Stimulated activated CD8-positive, alpha-beta memory T cell treated with anti-CD3 and anti-CD28 coated beads, Interleukin-7, amount 100 ng/mL, for 24 hours (primary cell): ENCODE data around the gene TSPAN18.

ENCODE experiments used
- DNase-seq: peaks from one replicate; pipeline ENCODE4 v3.0.0-alpha.2; 2020; ENCODE audit warnings: low read depth

Gene TSPAN18

GRCh38 chr11:44737245-44738085, 10.7 kb downstream of the TSPAN18 start:
- no peak for DNase-seq

DNA sequence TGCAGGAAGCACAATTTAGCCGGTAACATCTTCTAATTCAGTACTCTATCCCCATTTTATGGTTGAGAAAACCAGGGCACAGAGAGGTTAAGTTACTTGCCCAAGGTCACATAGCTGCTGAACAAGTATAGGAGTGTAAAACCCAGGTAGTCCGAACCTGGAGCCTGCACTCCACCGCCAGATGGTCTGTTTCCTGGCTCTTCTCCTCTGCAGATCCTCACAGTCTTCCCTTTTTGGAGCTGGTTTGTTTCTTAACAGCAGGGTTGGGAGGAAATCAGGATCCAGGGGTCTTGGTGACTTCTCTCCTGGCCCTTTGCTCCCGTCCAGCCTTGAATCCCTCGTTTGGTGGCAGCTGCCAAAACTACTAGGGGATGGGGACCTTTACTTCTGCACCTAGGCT, 12.0 kb downstream of the TSPAN18 start:
- DNase-seq, result no peak

DNA sequence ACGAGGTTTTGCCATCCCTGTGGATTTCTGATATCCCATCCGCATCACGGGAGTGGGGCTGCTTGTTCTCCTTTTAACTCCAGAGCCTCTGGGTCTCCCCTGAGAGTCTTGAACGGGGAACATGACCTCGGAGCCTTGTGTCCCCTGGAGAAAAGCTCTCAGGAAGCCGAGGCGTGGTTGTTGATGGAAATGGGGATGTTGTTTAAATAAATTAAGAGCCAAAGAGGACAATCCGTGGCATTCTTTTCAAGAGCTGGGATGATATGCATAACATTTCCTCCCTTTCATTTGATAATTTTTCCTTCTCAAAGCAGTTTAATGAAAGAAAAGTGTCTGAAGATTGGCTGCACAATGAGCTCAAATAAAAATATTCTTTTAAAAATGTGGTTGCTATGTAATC, 14.2 kb downstream of the TSPAN18 start:
- no peak for DNase-seq

DNA sequence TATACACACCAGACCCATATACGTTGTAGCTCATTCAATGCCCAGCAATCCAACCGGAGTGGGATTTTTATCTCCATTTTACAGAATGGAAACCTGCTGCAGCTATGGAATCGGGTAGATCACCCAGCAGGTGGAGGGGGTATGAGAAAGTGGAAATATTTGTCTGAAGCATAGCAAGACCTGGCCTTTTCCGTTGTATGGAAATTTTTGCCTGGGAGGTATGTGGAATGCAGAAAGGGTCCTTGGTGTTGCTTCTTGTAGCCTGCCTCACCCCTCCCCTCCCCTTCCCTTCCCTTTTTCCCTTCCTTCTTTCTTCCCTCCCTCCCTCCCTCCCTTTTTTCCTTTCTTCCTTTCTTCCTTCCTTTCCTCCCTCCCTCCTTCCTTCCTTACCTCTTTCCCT, 15.2 kb downstream of the TSPAN18 start:
- no peak for DNase-seq

DNA sequence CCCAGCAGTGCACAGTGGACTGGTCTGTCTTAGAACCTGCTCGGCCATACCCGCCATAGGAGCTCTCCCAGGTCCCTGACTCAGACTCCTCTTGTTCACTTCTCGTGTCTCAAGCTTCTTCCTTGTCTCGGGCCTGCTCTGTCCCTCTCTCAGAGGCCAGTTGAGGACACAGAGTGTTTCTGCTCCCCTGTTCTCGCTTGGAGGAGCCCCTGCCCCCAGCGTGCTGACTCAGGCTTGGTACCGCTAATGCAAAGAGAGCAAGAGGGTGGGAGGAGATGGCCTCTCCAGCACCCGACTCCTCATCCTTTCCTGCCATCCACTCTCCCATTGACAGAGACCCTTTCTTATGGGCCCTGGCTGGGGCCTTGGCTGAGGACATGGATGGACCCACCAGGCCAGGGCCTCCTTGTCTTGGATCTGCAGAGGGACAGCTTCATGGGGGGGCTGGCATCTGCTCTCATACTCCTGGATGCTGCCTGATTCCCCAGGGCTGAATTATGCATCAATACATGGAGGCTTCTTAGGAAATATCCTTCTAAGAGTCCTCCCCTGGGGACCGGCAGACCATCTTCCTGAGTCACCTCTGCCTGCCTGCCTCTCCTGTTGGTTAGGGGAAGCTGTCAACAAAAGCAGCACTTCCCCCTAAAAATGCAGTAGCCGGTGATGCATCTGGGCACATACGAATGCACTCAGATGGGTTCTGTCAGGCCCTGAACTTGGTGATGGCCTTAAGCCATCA, 15.9 kb downstream of the TSPAN18 start:
- no peak for DNase-seq

DNA sequence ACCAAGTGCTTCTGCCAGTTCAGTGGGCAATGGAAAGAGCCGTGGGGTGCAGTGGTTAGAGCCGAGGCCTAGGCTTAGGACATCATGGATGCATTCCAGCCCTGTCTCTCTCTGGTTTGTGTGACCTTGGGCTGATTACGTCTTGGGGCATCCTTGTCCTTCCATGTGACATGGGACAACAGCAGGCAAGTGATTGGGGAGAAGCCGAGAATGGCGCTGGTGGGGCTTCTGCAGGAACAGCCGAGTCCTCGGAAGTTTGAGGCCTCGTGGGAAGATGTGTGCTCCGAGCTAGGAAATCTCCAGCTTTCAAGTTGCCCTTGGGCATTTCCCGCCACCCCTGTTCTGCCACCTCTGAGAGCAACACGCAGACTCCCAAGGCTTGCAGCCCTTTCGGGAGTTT, 16.6 kb downstream of the TSPAN18 start:
- no peak for DNase-seq

DNA sequence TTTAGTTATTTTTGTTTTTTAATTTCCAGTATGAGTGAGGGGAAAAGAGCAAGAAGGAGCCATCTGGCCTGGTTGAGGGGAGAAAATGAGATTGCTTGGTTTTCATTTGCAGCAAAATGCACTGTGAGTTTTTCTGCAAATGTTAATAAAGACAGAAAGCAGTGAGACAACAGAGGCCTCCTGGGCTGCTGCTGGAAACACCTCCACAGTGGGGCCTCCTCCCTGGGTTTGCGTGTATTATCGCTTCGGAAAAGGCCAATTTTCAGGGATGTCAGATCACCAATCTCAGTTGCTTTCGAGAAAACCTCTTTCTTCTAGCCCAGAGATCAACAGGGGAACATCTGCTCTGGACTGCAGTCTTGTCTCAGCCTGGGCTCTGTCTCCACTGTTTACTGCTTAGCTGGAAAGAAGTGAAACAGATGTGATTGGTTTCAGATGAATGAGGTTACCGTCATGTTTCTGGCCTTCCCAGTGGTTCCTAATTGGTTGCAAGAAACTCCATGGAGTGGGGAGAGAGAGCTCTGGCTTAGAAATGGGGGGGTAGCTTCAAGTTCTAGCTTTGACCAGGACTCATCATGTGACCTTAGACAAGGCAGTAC, 17.3 kb downstream of the TSPAN18 start:
- DNase-seq, result no peak

- DNase-seq, result no peak
Observed at GRCh38 chr11:44746894-44747293, 20.1 kb downstream of the TSPAN18 start.

DNA sequence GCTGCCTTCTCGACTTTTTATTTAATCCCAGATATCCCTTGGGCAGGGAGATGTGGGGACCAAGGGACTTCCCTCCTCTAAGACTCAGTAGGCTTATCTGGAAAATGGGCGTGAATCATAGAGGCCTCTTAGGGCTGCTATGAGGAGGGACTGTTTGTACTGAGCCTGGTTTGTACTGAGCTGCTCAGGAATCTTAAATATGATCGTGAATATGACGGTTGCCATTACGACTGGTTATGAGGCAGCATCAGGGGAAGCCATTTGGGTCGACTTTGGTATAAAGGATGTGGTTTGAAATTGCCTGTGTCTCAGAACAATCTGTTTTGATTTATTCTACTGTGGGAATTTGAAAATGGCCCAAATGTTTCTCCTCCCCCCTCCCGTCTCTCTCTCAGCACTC, 20.6 kb downstream of the TSPAN18 start:
- DNase-seq, result no peak

GRCh38 chr11:44747836-44748235, 21.1 kb downstream of the TSPAN18 start:
- DNase-seq, result no peak

DNA sequence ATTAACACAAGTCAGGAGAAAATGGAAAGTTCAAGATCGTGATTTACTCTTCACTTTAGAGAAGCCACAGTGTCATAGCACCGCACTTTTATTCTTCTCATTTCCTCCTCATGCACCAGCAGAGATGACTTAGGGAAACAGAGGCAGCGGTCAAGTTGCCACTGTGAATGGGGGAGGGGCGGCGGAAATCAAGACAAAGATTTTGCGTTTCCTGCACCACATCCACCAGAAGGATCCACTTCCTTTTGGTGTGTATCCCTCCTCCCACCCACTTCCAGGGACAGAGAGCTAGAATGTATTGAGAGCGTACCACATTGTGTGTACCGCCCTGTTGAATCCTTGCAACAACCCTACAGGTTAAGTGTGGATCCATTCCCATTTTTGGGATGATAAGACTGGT, 21.8 kb downstream of the TSPAN18 start:
- no peak for DNase-seq

GRCh38 chr11:44749189-44749588, 22.4 kb downstream of the TSPAN18 start:
- no peak for DNase-seq

DNA sequence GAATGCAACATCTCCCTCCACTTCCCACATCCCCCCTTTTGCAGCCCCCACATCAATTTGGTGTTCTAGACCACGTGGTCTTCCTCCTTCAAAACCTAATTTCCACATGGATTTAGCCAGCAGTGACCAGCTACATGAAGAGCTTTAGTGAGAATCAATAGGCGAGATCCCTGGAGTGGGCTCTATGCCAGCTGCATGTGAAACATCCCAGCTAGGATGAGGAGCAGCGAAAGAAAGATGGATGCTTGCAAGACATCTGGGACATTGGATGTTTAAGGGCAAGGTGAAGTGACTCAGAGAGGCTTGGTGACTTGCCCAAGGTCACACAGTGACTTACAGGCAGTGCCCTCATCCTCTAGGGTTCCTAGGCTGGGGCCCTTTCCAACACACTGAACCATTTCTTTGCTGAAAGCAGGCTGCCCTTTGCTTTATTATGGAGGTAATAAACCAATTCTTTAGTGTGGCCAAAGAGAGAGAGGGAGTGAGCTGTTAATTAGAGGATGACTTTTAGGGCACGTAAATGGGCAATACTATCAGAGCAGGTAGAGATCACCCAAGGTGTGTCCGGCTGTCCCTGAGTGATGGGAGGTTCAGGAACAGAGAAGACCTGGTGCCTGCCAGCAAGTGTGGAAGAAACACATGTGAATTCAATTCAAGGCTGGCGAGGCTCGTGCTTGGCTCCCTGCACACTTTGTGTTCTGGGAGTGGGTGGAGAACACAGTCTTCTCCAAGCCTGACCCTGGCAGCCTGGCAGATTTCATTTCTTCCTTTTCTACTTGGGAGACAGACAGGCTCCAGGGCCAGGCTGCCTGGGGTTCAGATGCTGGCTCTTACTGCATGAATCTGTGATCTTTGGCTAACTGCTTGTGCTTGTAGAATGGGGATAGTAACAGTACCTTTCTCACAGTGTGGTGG, 24.0 kb downstream of the TSPAN18 start:
- no peak for DNase-seq

GRCh38 chr11:44752300-44752699, 25.5 kb downstream of the TSPAN18 start:
- no peak for DNase-seq

DNA sequence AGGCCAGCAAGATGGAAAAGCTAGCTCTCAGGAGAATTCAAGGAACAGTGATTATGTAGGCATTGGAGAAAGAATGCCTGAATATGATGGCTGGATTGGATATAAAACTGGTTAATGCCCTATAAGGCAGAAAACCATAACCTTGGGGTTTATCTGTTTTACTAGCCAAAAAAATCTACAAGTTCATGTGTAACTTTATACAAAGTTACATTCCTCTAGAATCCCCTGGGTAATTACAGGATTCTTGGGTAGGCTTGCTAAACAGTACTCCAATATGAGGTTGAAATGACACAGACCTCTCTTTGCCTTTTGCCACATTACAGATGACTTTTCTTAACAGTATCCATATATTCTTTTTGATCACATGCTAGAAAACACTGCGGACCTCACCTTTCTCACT, 26.0 kb downstream of the TSPAN18 start:
- DNase-seq, result no peak

- no peak for DNase-seq
Observed at GRCh38 chr11:44753961-44754645, 27.3 kb downstream of the TSPAN18 start.

DNA sequence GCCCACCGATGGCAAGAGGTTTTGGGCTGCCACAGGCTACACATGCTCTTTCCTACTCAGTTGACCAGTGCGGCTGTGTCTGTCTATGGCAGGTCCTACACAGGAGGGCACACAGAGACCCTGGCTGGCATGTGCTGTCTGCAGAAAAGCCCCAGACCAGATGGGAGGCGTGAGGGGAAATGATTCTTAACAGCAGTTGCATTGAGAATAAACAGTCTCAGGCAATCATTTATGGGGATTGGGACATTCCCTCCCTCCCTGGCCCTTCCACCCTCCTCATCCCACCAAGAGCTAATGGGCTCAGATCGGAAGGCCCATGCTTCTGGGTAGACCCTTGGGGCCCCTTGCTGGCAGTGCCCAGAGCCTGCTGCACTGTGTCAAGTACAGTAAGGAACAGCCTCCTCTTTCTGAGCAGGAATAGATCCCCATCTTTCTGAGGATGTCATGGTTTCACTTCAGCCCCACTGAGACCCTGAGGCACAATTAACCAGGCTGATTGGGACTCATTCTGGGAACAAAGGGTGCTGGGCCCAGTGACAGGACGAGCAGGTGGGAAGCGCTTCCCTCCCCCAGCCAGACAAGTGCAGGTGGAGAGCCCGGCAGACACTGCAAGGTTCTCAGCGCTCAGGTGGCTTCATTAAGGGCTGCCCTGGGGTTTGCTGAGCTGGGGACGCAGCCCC, 28.3 kb downstream of the TSPAN18 start:
- no peak for DNase-seq

DNA sequence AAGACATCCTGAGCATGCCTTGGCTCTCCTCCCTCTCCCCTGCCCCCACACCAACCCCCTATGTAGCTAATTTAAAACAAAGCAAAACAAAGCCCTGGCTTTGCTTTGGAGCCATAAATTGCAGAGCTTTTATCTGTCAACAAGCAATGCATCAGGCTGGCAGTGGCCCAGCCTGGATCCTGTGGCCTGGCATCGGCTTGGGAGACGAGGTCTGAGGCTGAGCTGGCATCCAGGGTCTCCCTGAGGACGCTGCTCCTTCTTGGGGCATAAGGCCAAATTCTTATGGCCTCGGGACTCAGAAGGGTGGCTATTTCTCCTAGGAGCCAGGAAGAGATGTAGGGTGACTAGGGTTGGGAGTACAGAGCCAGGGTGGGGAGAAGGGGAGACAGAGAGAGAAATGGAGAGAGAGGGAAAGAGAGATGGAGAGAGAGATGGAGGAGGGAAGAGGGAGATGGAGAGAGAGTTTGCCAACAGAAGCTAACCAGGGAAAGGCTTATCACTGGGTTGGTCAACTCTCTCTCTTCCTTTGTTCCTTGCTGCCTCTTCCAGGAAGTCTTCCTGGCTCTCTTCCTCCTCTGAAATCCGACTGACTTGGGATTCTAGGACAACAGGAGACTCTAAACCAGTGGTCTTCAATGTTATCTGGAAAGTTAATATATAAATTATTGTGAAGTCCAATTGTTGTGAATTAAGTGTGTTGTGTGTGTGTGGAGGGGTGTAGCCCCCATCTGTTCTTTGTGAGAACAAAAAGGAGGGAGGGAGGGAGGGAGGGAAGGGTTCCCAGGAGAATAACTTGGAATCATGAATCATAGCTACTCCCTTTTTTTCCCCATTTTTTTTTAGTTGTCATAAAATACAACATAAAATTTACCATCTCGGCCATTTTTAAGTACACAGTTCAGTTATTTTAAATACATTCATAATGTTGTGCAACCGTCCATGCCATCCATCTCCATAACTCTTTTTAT, 29.1 kb downstream of the TSPAN18 start:
- DNase-seq, result no peak

GRCh38 chr11:44758983-44759382, 32.2 kb downstream of the TSPAN18 start:
- DNase-seq, result no peak
